Activated naive CD4-positive, alpha-beta T cell treated with anti-CD3 and anti-CD28 coated beads for 36 hours (primary cell): ENCODE results near the gene DGKB. TPM values are rescaled to one million over a fixed set of nuclear protein-coding genes. Genes with fewer than 3 reads are reported as not detected.

ENCODE experiments used
- CTCF ChIA-PET: fragments of 350-600 bp; sonication (Branson Sonifier 250); formaldehyde crosslinking; loops from one replicate; lab custom pipeline; 2021; ENCODE audit warnings: antibody characterized with exemption; lab: Charles Lee
- DNase-seq: peaks from one replicate; pipeline ENCODE4 v3.0.0-alpha.2; 2020
- H3K27ac Mint-ChIP-seq: one replicate; pipeline ENCODE4 v1.8.0; 2021; ENCODE audit warnings: mild to moderate bottlenecking, mixed read lengths
- H3K27me3 Mint-ChIP-seq: one replicate; pipeline ENCODE4 v1.8.0; 2021; ENCODE audit warnings: low read depth, mixed read lengths
- H3K36me3 Mint-ChIP-seq: one replicate; pipeline ENCODE4 v1.8.0; 2021; ENCODE audit warnings: low read depth, mixed read lengths
- H3K4me1 Mint-ChIP-seq: one replicate; pipeline ENCODE4 v1.8.0; 2021; ENCODE audit warnings: low read depth, mixed read lengths
- H3K4me3 Mint-ChIP-seq: one replicate; pipeline ENCODE4 v1.8.0; 2021; ENCODE audit warnings: mild to moderate bottlenecking, moderate library complexity, mixed read lengths
- H3K9me3 Mint-ChIP-seq: one replicate; pipeline ENCODE4 v1.8.0; 2021; ENCODE audit warnings: mixed read lengths
- intact Hi-C: fragments of 100-400 bp; cut with micrococcal nuclease; formaldehyde crosslinking; loops from one replicate; pipeline ENCODE4 v1.15.1; 2023
- total RNA-seq, 2 experiments: library from RNA; stranded (reverse); gene quantifications; one replicate each; pipeline ENCODE4 v1.2.3, GENCODE V29; 2021

DGKB gene
- total RNA-seq, 2 experiments from 2014 or later, result not detected

DNA sequence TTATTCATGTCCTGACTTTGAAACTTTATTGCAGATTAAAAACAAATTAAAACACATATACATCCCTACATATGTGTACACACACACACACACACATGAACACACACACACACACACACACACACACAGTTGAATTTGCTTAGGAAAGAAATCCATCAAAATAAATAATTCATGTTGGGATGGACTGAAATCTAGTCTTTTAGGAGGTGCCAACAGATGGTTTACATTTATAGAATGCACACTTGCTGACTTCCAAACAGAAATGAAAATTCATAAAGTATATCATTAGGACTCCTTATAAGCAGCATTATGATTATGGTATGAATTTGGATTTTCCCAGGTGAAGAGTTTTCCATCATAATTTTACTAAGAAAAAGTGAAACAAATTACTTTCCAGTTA, 642.5 kb downstream of the DGKB start:
- no peaks in the 10 kb centered on the region for H3K27me3 Mint-ChIP-seq
- intact Hi-C loops, result no loop called here
- H3K27ac Mint-ChIP-seq, result no peak overlapping the region
- no peak for DNase-seq
- H3K36me3 Mint-ChIP-seq, result no peaks in the 10 kb centered on the region
- H3K9me3 Mint-ChIP-seq, result peaks cover 1% of the 10 kb centered on the region
- H3K4me1 Mint-ChIP-seq, result no peaks in the 10 kb centered on the region
- CTCF ChIA-PET, result no interaction called here
- no peak overlapping the region for H3K4me3 Mint-ChIP-seq

DNA sequence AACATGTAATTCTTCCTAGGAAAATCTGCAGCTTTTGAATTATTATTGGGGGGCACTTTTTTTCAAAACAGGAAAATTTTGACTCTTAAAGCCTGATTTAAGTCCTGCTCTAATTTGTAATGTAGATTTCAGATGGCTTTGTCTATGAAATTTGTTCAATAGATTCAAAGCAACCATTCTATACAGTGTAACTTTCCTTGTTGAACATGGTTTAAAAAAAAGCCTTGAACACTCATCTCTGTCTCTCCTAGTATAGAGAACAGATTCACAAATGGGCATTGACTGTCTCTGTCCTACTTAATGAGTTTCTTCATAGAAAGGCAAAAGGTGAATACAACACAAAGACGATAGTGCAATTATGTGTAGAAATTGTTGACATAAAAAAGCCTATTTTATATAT, 643.7 kb downstream of the DGKB start:
- Mint-ChIP-seq H3K27ac (no peak overlapping the region), H3K4me3 (no peak overlapping the region), H3K9me3 (peaks cover 1% of the 10 kb centered on the region), H3K36me3 (no peaks in the 10 kb centered on the region), H3K27me3 (no peaks in the 10 kb centered on the region), H3K4me1 (no peaks in the 10 kb centered on the region)
- CTCF ChIA-PET, result no interaction called here
- no peak for DNase-seq
- intact Hi-C loops, result no loop called here

DNA sequence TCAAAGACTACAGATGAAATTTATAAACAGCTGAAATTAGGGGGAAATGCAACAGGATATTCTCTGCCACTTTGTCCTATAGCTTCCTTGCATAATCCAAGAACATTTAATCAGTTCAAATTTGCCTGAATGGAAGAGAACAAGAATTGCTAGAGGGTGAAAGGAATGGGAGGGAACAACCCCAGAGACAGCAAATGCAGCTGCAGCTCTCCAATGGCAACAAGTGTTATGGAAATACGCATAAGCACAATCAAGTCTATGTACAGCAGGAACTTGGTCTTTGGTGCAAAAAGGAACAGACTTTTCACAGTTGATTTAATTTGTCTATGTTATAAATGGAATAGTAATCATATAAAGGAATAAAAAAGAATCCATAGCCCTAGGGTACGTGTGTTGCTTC, 644.1 kb downstream of the DGKB start:
- Mint-ChIP-seq H3K27me3 (no peaks in the 10 kb centered on the region), H3K4me1 (no peaks in the 10 kb centered on the region), H3K27ac (no peak overlapping the region), H3K36me3 (no peaks in the 10 kb centered on the region), H3K9me3 (peaks cover 1% of the 10 kb centered on the region), H3K4me3 (no peak overlapping the region)
- no peak for DNase-seq
- intact Hi-C loops, result no loop called here
- CTCF ChIA-PET, result no interaction called here

DNA sequence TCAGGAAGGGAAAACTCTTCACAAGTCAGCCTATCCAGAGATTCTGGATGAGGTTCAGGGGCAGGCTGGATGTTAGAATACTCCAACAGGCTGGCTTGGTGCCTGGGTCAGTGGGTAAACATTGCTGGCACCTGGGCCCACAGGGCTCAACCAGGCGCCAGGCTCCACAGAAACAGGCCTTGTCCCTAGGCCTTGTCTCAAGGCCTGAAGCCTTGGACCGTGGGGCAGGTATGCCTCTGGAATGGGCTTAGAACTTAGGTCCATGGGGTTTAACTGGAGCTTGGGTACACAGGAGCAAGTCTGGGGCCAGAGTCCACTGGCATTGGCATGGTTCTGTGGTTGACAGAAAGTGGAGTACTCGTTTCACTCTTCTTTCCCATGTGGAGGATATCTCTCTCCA, 650.1 kb downstream of the DGKB start:
- CTCF ChIA-PET, result no interaction called here
- no peaks in the 10 kb centered on the region for H3K36me3 Mint-ChIP-seq
- no peaks in the 10 kb centered on the region for H3K9me3 Mint-ChIP-seq
- intact Hi-C loops, result no loop called here
- no peaks in the 10 kb centered on the region for H3K4me1 Mint-ChIP-seq
- H3K27me3 Mint-ChIP-seq, result no peaks in the 10 kb centered on the region
- H3K27ac Mint-ChIP-seq, result no peak overlapping the region
- DNase-seq, result no peak
- H3K4me3 Mint-ChIP-seq, result no peak overlapping the region

DNA sequence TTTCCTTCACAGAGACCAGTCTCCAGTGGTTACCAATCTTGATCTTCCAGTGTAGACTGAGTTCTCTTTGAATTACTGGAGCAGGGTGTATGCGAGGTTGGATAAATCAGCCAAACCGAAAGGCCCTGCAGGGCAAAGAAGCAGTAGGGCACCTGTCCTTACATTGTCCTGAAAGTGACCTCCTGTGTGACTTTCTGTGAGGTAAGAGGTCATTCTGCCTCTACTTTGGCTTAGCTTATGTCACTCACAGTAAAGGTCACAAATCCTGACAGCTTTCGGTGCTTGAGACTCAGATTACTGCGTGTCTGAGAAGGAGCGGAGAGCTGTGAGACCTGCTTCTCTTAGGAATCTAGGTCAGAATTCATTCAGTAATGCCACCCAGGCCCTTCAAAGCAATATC, 660.4 kb downstream of the DGKB start:
- no peaks in the 10 kb centered on the region for H3K4me1 Mint-ChIP-seq
- DNase-seq, result no peak
- H3K4me3 Mint-ChIP-seq, result no peak overlapping the region
- no peaks in the 10 kb centered on the region for H3K27me3 Mint-ChIP-seq
- intact Hi-C loops, result no loop called here
- peaks cover 1% of the 10 kb centered on the region for H3K9me3 Mint-ChIP-seq
- no peak overlapping the region for H3K27ac Mint-ChIP-seq
- CTCF ChIA-PET, result no interaction called here
- H3K36me3 Mint-ChIP-seq, result no peaks in the 10 kb centered on the region

DNA sequence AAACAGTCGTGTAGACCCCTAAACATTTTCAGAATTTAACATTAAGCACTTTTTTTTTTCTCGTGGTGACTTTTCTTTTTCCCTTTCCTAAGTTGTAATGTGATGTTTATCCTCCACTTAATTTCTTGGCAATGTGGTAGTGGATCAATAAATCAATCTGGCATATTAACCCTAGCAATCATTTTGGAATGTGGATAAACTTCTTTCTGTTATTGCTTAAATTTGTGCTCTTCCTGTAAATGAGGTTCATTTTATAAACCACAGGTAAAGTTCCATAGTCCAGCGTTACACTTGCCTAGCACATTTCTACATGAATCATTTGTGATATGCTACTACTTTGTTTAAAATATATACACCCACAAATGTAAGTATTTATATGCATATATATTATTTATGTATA, 665.7 kb downstream of the DGKB start:
- intact Hi-C loops, result no loop called here
- Mint-ChIP-seq H3K27ac (no peak overlapping the region), H3K4me1 (no peaks in the 10 kb centered on the region), H3K4me3 (no peak overlapping the region), H3K9me3 (peaks cover 3% of the 10 kb centered on the region), H3K27me3 (no peaks in the 10 kb centered on the region), H3K36me3 (no peaks in the 10 kb centered on the region)
- CTCF ChIA-PET, result no interaction called here
- DNase-seq, result no peak

DNA sequence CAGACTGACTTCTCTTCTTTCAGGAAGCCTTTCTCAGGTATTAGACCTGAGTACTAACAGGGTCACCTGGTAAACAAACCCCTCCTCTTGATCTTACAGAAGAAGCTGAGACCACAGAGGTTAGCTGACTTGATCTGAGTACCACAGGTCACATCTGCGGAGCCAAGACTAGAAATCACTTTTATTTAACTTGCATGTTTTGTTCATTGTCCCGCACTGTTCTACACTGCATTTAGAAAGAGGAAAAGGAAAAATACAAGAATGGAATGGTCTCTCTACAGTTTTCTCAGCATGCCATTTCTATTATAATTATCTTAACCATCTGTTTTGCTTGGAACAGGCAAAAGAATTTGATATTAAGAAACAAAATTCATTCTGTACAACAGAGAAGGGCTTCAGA, 667.5 kb downstream of the DGKB start:
- no peaks in the 10 kb centered on the region for H3K36me3 Mint-ChIP-seq
- DNase-seq, result no peak
- CTCF ChIA-PET, result no interaction called here
- intact Hi-C loops, result no loop called here
- peaks cover 5% of the 10 kb centered on the region for H3K9me3 Mint-ChIP-seq
- H3K4me1 Mint-ChIP-seq, result no peaks in the 10 kb centered on the region
- H3K4me3 Mint-ChIP-seq, result no peak overlapping the region
- no peaks in the 10 kb centered on the region for H3K27me3 Mint-ChIP-seq
- H3K27ac Mint-ChIP-seq, result no peak overlapping the region

DNA sequence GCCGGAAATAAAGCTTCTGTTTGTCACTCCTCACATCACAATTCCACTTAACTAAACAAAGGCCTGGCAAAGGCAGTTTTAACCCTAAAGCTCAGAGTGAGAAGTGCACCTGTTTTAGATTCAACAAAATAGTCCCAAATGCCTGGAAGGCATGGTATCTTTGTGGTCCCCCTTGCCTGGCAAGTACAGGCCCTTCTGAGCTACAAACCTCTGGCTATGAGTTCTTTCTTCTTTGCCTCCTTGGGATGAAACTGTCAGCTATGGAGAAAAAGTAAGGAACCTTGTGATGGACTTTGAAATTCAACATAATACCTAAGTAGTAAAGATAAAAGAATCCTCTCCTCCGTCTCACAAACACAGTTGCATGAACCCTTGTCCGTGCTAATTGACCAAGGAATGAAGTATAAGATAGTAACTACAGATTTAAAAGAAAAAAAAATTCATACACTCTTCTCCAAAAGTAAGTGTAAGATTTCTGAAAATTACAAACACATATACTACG, 668.6 kb downstream of the DGKB start:
- CTCF ChIA-PET, result no interaction called here
- intact Hi-C loops, result no loop called here
- Mint-ChIP-seq H3K9me3 (peaks cover 5% of the 10 kb centered on the region), H3K27ac (no peak overlapping the region), H3K4me1 (no peaks in the 10 kb centered on the region), H3K36me3 (no peaks in the 10 kb centered on the region), H3K4me3 (no peak overlapping the region), H3K27me3 (no peaks in the 10 kb centered on the region)
- DNase-seq, result no peak

DNA sequence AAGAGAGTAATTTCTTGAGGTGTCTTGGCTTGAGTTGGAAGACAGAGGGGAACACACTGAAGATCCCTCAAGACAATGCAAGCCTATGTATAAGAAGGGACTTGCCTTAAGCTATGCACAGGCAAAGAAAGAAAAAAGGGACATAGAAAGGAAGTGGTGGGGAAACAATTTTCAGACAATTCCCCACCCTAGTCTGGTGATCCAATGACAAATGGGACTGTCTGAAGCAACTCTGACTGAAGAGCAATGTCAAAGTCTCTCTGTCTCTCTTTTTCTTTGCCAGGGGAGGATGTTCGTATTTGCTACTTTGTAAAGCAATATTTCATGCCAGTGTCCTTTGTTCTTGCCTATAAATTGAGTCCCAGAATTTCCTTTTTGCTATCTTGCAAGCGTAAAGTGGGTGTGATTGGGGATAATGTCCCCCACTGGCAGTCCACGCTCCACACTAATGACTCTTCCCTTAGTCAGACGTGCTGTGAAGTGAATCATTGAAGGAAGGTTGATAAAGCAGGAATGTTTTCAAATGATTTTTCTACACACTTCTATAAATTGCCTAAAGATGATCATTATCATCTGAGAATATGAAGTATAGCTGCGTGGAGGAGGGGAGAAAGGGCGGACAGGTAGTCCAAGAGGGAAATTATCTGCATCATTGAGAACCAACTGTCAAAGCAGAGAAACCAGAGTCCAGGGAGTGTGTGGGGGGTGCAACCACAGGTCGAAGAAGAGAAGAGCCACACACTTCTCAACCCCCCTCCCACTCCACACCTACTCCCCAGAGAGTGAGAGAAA, 669.3 kb downstream of the DGKB start:
- intact Hi-C loops, result no loop called here
- no peak for DNase-seq
- no peaks in the 10 kb centered on the region for H3K27me3 Mint-ChIP-seq
- CTCF ChIA-PET, result no interaction called here
- H3K27ac Mint-ChIP-seq, result no peak overlapping the region
- H3K4me3 Mint-ChIP-seq, result no peak overlapping the region
- no peaks in the 10 kb centered on the region for H3K36me3 Mint-ChIP-seq
- H3K4me1 Mint-ChIP-seq, result no peaks in the 10 kb centered on the region
- H3K9me3 Mint-ChIP-seq, result peaks cover 5% of the 10 kb centered on the region

DNA sequence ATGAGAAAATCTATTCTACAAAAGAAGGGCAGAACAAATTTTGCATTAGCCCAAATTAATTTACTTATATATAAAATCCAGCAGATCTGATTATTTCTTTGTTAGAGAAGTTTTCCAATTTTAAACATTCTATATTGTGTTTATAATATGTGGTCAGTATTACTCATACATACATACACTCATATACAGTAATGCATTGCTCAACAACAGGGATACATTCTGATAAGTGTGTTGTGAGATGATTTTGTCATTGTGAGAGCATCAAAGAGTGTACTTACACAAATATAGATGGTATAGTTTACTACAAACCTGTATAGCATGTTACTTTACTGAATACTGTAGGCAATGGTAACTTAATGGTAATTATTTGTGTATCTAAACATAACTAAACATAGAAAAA, 673.5 kb downstream of the DGKB start:
- H3K4me1 Mint-ChIP-seq, result no peaks in the 10 kb centered on the region
- H3K27me3 Mint-ChIP-seq, result no peaks in the 10 kb centered on the region
- H3K4me3 Mint-ChIP-seq, result no peak overlapping the region
- CTCF ChIA-PET, result no interaction called here
- H3K36me3 Mint-ChIP-seq, result no peaks in the 10 kb centered on the region
- peaks cover 3% of the 10 kb centered on the region for H3K9me3 Mint-ChIP-seq
- no peak overlapping the region for H3K27ac Mint-ChIP-seq
- intact Hi-C loops, result no loop called here
- no peak for DNase-seq

DNA sequence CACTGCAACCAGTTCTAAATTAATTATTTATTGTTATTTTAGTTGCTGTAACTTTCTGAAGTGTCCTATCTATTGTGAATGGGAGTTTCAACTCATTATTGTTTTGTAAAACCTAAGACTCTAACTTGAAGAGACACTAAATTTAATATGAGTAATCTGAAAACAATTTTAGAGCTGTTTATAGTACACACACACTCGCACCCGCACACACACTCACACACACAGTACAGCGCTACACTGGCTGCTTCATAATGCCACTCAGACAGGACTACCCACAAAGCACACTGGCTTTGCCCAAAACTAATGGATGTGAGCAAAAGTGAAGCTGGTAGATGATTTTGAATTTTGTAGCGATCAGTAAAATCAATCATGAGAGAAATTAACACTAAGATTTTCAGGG, 674.2 kb downstream of the DGKB start:
- no peak for DNase-seq
- H3K4me1 Mint-ChIP-seq, result no peaks in the 10 kb centered on the region
- intact Hi-C loops, result no loop called here
- H3K27me3 Mint-ChIP-seq, result no peaks in the 10 kb centered on the region
- H3K4me3 Mint-ChIP-seq, result no peak overlapping the region
- H3K9me3 Mint-ChIP-seq, result peaks cover 3% of the 10 kb centered on the region
- CTCF ChIA-PET, result no interaction called here
- H3K27ac Mint-ChIP-seq, result no peak overlapping the region
- H3K36me3 Mint-ChIP-seq, result no peaks in the 10 kb centered on the region

DNA sequence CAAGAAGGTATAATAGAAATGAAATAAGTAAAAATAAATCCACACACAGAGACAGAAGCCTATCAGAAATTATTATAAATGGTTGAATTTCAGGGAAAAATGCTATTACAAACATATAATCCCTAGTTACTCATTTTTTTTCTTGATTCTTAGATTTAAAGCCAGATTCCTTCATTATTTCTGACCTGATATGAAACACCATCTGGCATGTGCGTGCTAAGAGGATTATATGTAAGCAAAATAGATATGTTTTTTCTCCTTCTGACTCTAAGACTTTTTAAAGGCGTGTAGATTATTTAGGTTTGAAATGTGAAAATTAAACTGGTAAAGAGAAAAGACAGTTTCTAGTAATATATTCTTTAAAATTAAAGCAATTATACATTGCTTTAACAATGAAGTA, 676.4 kb downstream of the DGKB start:
- H3K27ac Mint-ChIP-seq, result no peak overlapping the region
- CTCF ChIA-PET, result no interaction called here
- no peak overlapping the region for H3K4me3 Mint-ChIP-seq
- no peaks in the 10 kb centered on the region for H3K27me3 Mint-ChIP-seq
- peaks cover 3% of the 10 kb centered on the region for H3K9me3 Mint-ChIP-seq
- no peaks in the 10 kb centered on the region for H3K36me3 Mint-ChIP-seq
- DNase-seq, result no peak
- no peaks in the 10 kb centered on the region for H3K4me1 Mint-ChIP-seq
- intact Hi-C loops, result no loop called here

DNA sequence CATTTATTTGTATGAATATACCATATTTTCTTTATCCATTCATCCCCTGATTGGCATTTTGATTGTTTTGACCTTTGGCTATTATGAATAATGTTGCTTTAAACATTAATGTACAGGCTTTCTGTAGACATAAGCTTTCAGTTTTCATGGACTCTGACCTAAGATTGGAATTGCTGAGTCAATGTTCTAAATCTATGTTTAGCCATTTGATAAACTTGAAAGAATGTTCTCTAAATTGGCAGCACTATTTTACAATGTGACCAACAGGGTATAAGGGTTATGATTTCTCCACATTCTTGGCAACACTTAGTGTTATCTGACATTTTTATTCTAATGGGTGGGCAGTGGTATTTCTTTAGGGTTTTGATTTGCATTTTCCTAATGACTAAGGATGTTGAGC, 683.4 kb downstream of the DGKB start:
- DNase-seq, result no peak
- Mint-ChIP-seq H3K4me1 (no peaks in the 10 kb centered on the region), H3K36me3 (no peaks in the 10 kb centered on the region), H3K9me3 (peaks cover 3% of the 10 kb centered on the region), H3K4me3 (no peak overlapping the region), H3K27ac (no peak overlapping the region), H3K27me3 (no peaks in the 10 kb centered on the region)
- CTCF ChIA-PET, result no interaction called here
- intact Hi-C loops, result no loop called here
